ENCODE data around the gene COG4. TPM values are rescaled to one million over a fixed set of nuclear protein-coding genes. Genes with fewer than 3 reads are reported as not detected.
A peak's percentile ranks its signal among the peaks of the same experiment; 100 is the strongest.

Gene COG4
- total and polyA plus RNA-seq, 3 experiments from 2014 or later = 48.9 to 51.9 (median 50.7) TPM

GRCh38 chr16:70438969-70439862, 84.1 kb downstream of the COG4 start, which contains the start of gene ST3GAL2:
ST3GAL2 (minus strand) TSS chr16:70439100; CDS start chr16:70398530, 40,570 bp downstream.
- H3K27me3 Mint-ChIP-seq = no peaks in the 10 kb centered on the region
- peak within 1 kb of the TSS; percentile 67 for H3K27ac ChIP-seq (ENCODE audit: low read depth, low read length)

GRCh38 chr16:70438585-70438968, 84.8 kb downstream of the COG4 start:
- DNase-seq = no peak
- Mint-ChIP-seq H3K27me3 (no peaks in the 10 kb centered on the region), H3K36me3 (peaks cover 0 to 20% (median 0%) of the 10 kb centered on the region in 3 donors), H3K4me1 (peaks cover 30 to 52% (median 41%) of the 10 kb centered on the region in 3 donors), H3K4me3 (peak overlapping the region; percentile 89 to 95 (median 94)), H3K27ac (peak overlapping the region; percentile 72 to 97 (median 88)), H3K9me3 (no peaks in the 10 kb centered on the region)
- POLR2A ChIA-PET = interaction anchor here (0.6 to 3.2 kb wide), 5 partner anchors 18 to 92 kb away, joined by 4 to 19 read pairs (median 6); partner anchors contain the start of gene DDX19A
- Histone ChIP-seq H3K27me3 (ENCODE audit: insufficient read depth, low read length, poor library complexity, severe bottlenecking) (no peaks in the 10 kb centered on the region), H3K4me1 (ENCODE audit: insufficient read depth, low read length) (peaks cover 38% of the 10 kb centered on the region), H3K36me3 (ENCODE audit: insufficient read depth, low read length) (peaks cover 3% of the 10 kb centered on the region), H3K4me3 (ENCODE audit: low read length) (peak overlapping the region; percentile 74), H3K27ac (ENCODE audit: low read depth, low read length) (peak overlapping the region; percentile 67), H3K9me3 (ENCODE audit: low read length) (no peaks in the 10 kb centered on the region)
- CTCF ChIA-PET = interaction anchor here (1.1 to 2.0 kb wide), 7 partner anchors 15 to 92 kb away, joined by 3 to 6 read pairs (median 3); partner anchors contain the start of gene DDX19A

More at GRCh38 chr16:70438969-70439862, 84.1 kb downstream of the COG4 start, which contains the start of gene ST3GAL2:
- peaks cover 26 to 46% (median 35%) of the 10 kb centered on the region in 3 donors for H3K4me1 Mint-ChIP-seq
- Histone ChIP-seq H3K36me3 (ENCODE audit: insufficient read depth, low read length) (peaks cover 3% of the 10 kb centered on the region), H3K4me3 (ENCODE audit: low read length) (peak within 1 kb of the TSS; percentile 95), H3K9me3 (ENCODE audit: low read length) (no peaks in the 10 kb centered on the region), H3K27me3 (ENCODE audit: insufficient read depth, low read length, poor library complexity, severe bottlenecking) (no peaks in the 10 kb centered on the region), H3K4me1 (ENCODE audit: insufficient read depth, low read length) (peaks cover 33% of the 10 kb centered on the region)
- H3K4me3 Mint-ChIP-seq = peak within 1 kb of the TSS; percentile 91 to 97 (median 94)
- H3K9me3 Mint-ChIP-seq = no peaks in the 10 kb centered on the region
- peak within 1 kb of the TSS; percentile 72 to 97 (median 92) for H3K27ac Mint-ChIP-seq
- POLR2A ChIA-PET = interaction anchor here (0.6 to 3.2 kb wide), 4 partner anchors 58 to 93 kb away, joined by 4 to 19 read pairs (median 6); partner anchors contain the start of gene DDX19A
- CTCF ChIA-PET = interaction anchor here (0.6 to 2.0 kb wide), 8 partner anchors 10 to 92 kb away, joined by 3 to 6 read pairs (median 4); partner anchors contain the start of gene DDX19A
- H3K36me3 Mint-ChIP-seq = peaks cover 0 to 16% (median 0%) of the 10 kb centered on the region in 3 donors
- DNase-seq = peak; percentile 88 to 96 (median 89)

GRCh38 chr16:70437582-70438557, 85.5 kb downstream of the COG4 start:
- H3K4me3 ChIP-seq (ENCODE audit: low read length) = peak overlapping the region; percentile 74
- POLR2A ChIA-PET = interaction anchor here (0.5 to 3.2 kb wide), 4 partner anchors 16 to 91 kb away, joined by 4 to 19 read pairs (median 6); partner anchors contain the start of gene DDX19A

GRCh38 chr16:70437017-70437581, 86.3 kb downstream of the COG4 start:
- Histone ChIP-seq H3K4me3 (ENCODE audit: low read length) (peak overlapping the region; percentile 74), H3K27me3 (ENCODE audit: insufficient read depth, low read length, poor library complexity, severe bottlenecking) (no peaks in the 10 kb centered on the region), H3K4me1 (ENCODE audit: insufficient read depth, low read length) (peaks cover 49% of the 10 kb centered on the region), H3K36me3 (ENCODE audit: insufficient read depth, low read length) (peaks cover 3% of the 10 kb centered on the region), H3K9me3 (ENCODE audit: low read length) (no peaks in the 10 kb centered on the region), H3K27ac (ENCODE audit: low read depth, low read length) (peak overlapping the region; percentile 67)
- CTCF ChIA-PET = interaction anchor here (1.2 to 2.0 kb wide), 3 partner anchors 17 to 67 kb away, joined by 3 to 6 read pairs (median 4); no protein-coding TSS in a partner anchor
- POLR2A ChIA-PET = interaction anchor here (0.5 to 3.2 kb wide), 3 partner anchors 17 to 56 kb away, joined by 4 to 19 read pairs (median 7); no protein-coding TSS in a partner anchor
- Mint-ChIP-seq H3K4me3 (peak overlapping the region; percentile 89 to 95 (median 94)), H3K36me3 (peaks cover 0 to 22% (median 0%) of the 10 kb centered on the region in 3 donors), H3K9me3 (no peaks in the 10 kb centered on the region), H3K27me3 (no peaks in the 10 kb centered on the region), H3K4me1 (peaks cover 33 to 67% (median 54%) of the 10 kb centered on the region in 3 donors), H3K27ac (peak overlapping the region; percentile 56 to 94 (median 80))
- DNase-seq = no peak

More at GRCh38 chr16:70437582-70438557, 85.5 kb downstream of the COG4 start:
- Histone ChIP-seq H3K4me1 (ENCODE audit: insufficient read depth, low read length) (peaks cover 43% of the 10 kb centered on the region), H3K27ac (ENCODE audit: low read depth, low read length) (peak overlapping the region; percentile 67), H3K36me3 (ENCODE audit: insufficient read depth, low read length) (peaks cover 3% of the 10 kb centered on the region), H3K27me3 (ENCODE audit: insufficient read depth, low read length, poor library complexity, severe bottlenecking) (no peaks in the 10 kb centered on the region), H3K9me3 (ENCODE audit: low read length) (no peaks in the 10 kb centered on the region)
- peak overlapping the region; percentile 72 to 97 (median 91) for H3K27ac Mint-ChIP-seq
- H3K36me3 Mint-ChIP-seq = peaks cover 0 to 22% (median 0%) of the 10 kb centered on the region in 3 donors
- no peaks in the 10 kb centered on the region for H3K27me3 Mint-ChIP-seq
- H3K9me3 Mint-ChIP-seq = no peaks in the 10 kb centered on the region
- DNase-seq = no peak
- H3K4me1 Mint-ChIP-seq = peaks cover 33 to 59% (median 46%) of the 10 kb centered on the region in 3 donors
- CTCF ChIA-PET = interaction anchor here (1.1 to 2.0 kb wide), 7 partner anchors 16 to 91 kb away, joined by 3 to 6 read pairs (median 3); partner anchors contain the start of gene DDX19A
- peak overlapping the region; percentile 89 to 95 (median 94) for H3K4me3 Mint-ChIP-seq

GRCh38 chr16:70434484-70435260, 88.7 kb downstream of the COG4 start:
- Histone ChIP-seq H3K9me3 (ENCODE audit: low read length) (no peaks in the 10 kb centered on the region), H3K4me3 (ENCODE audit: low read length) (no peak overlapping the region), H3K27ac (ENCODE audit: low read depth, low read length) (peak overlapping the region; percentile 2), H3K4me1 (ENCODE audit: insufficient read depth, low read length) (peaks cover 61% of the 10 kb centered on the region), H3K27me3 (ENCODE audit: insufficient read depth, low read length, poor library complexity, severe bottlenecking) (no peaks in the 10 kb centered on the region), H3K36me3 (ENCODE audit: insufficient read depth, low read length) (peaks cover 3% of the 10 kb centered on the region)
- peak overlapping the region in 1 of 7 donors; percentile 44 for H3K4me3 Mint-ChIP-seq
- H3K4me1 Mint-ChIP-seq = peaks cover 45 to 84% (median 72%) of the 10 kb centered on the region in 3 donors
- H3K27me3 Mint-ChIP-seq = no peaks in the 10 kb centered on the region
- POLR2A ChIA-PET = no interaction called here
- CTCF ChIA-PET = no interaction called here
- peaks cover 0 to 22% (median 0%) of the 10 kb centered on the region in 3 donors for H3K36me3 Mint-ChIP-seq
- H3K9me3 Mint-ChIP-seq = no peaks in the 10 kb centered on the region
- H3K27ac Mint-ChIP-seq = peak overlapping the region in 2 of 8 donors; percentile 22 to 39
- DNase-seq = no peak

GRCh38 chr16:70433458-70434103, 89.8 kb downstream of the COG4 start:
- peak overlapping the region in 1 of 7 donors; percentile 65 for H3K4me3 Mint-ChIP-seq
- H3K4me1 Mint-ChIP-seq = peaks cover 46 to 84% (median 75%) of the 10 kb centered on the region in 3 donors
- H3K27me3 Mint-ChIP-seq = no peaks in the 10 kb centered on the region
- H3K4me3 ChIP-seq (ENCODE audit: low read length) = no peak overlapping the region
- peaks cover 3% of the 10 kb centered on the region for H3K36me3 ChIP-seq (ENCODE audit: insufficient read depth, low read length)
- ChIA-PET POLR2A (interaction anchor here (0.6 kb wide), 1 partner anchor 83 kb away, joined by 4 read pairs; no protein-coding TSS in a partner anchor), CTCF (no interaction called here)
- H3K27ac ChIP-seq (ENCODE audit: low read depth, low read length) = peak overlapping the region; percentile 62
- H3K36me3 Mint-ChIP-seq = peaks cover 0 to 20% (median 0%) of the 10 kb centered on the region in 3 donors
- H3K27me3 ChIP-seq (ENCODE audit: insufficient read depth, low read length, poor library complexity, severe bottlenecking) = no peaks in the 10 kb centered on the region
- peak overlapping the region in 5 of 8 donors; percentile 25 to 73 (median 48) for H3K27ac Mint-ChIP-seq
- no peaks in the 10 kb centered on the region for H3K9me3 Mint-ChIP-seq
- peaks cover 65% of the 10 kb centered on the region for H3K4me1 ChIP-seq (ENCODE audit: insufficient read depth, low read length)
- no peak for DNase-seq
- H3K9me3 ChIP-seq (ENCODE audit: low read length) = no peaks in the 10 kb centered on the region

Measured in CD8-positive, alpha-beta memory T cell (primary cell).